Measurements from ENCODE around the gene KCNA10. TPM values are rescaled to one million over a fixed set of nuclear protein-coding genes. Genes with fewer than 3 reads are reported as not detected.

KCNA10 gene
- total RNA-seq, 1 donor from 2014 or later, result not detected

DNA sequence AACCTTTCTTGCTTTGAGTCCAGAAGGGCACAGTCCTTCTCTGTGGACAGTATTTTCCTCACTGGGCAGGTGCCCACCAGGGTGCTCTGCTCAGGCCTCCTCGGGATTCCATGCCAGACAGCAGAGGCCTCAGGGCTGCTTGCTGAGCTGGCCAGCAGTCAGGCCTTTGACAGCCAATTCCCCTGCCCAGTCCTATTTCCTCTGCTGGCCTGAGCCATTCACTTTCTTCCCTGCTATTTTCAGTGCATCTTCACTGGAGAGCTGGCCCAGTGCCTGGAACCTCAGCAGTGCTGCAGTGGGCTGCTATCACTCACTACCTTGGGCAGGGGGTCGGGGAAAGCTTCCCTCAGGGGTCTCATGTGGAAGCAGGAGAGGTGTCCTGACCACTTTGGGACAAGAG, 33.2 kb downstream of the KCNA10 start:
- no peaks in the 10 kb centered on the region for H3K36me3 ChIP-seq (ENCODE audit: control insufficient read depth, insufficient read depth, low read length)
- no peak for FAIRE-seq
- H3K4me3 ChIP-seq (ENCODE audit: low read depth, low read length), result no peak overlapping the region
- DNase-seq (ENCODE audit: low read depth), result no peak
- TF ChIP-seq, protein P1, sequence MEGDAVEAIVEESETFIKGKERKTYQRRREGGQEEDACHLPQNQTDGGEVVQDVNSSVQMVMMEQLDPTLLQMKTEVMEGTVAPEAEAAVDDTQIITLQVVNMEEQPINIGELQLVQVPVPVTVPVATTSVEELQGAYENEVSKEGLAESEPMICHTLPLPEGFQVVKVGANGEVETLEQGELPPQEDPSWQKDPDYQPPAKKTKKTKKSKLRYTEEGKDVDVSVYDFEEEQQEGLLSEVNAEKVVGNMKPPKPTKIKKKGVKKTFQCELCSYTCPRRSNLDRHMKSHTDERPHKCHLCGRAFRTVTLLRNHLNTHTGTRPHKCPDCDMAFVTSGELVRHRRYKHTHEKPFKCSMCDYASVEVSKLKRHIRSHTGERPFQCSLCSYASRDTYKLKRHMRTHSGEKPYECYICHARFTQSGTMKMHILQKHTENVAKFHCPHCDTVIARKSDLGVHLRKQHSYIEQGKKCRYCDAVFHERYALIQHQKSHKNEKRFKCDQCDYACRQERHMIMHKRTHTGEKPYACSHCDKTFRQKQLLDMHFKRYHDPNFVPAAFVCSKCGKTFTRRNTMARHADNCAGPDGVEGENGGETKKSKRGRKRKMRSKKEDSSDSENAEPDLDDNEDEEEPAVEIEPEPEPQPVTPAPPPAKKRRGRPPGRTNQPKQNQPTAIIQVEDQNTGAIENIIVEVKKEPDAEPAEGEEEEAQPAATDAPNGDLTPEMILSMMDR (IDR thresholded peaks at IDR 0.05; ENCODE audit: insufficient read depth, low read length, severe bottlenecking), result no peak
- H3K27me3 ChIP-seq (ENCODE audit: control insufficient read depth, insufficient read depth, low read length), result no peaks in the 10 kb centered on the region

DNA sequence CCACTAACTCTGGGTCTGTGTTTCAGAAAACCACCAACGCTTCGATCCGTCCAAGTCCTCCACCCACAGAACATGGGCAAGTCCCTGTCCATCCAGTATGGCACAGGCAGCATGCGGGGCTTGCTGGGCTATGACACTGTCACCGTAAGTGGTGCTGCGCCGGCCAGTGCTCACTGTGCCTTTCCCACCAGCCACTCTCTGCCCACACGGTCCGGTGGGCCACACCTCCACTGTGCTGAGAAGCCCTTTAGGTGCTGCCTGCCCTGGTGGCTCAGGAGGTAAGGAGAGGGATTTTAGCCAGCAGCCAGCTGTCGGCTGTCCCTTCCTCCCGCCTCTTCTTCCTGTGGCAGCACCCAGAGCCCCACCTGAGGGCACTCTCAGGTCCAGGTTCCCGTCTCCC, 34.2 kb downstream of the KCNA10 start:
- FAIRE-seq (no peak), DNase-seq (ENCODE audit: low read depth) (no peak)
- TF ChIP-seq, protein P1 (IDR thresholded peaks at IDR 0.05; ENCODE audit: insufficient read depth, low read length, severe bottlenecking), result no peak
- H3K36me3 ChIP-seq (ENCODE audit: control insufficient read depth, insufficient read depth, low read length), result no peaks in the 10 kb centered on the region
- no peak overlapping the region for H3K4me3 ChIP-seq (ENCODE audit: low read depth, low read length)
- no peaks in the 10 kb centered on the region for H3K27me3 ChIP-seq (ENCODE audit: control insufficient read depth, insufficient read depth, low read length)

DNA sequence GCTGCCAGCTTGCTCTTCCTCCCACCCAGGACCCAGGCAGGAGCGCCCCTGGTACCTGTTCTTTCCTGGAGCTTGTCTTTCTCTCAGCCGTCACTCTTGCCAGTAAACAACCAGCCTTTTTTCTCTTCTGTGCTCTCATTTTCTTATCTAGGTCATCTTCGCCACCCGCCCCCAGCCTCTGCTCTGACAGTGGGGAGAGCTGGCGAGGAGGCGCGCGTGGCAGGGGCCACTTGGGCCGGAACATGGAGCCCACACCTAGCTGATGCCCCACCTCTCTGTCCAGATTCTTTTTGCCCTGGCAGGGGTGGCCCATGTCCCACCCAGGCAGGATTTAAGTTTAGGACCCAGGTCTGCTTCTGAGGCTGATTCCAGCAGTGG, 35.7 kb downstream of the KCNA10 start:
- Histone ChIP-seq H3K36me3 (ENCODE audit: control insufficient read depth, insufficient read depth, low read length) (no peaks in the 10 kb centered on the region), H3K27me3 (ENCODE audit: control insufficient read depth, insufficient read depth, low read length) (no peaks in the 10 kb centered on the region), H3K4me3 (ENCODE audit: low read depth, low read length) (no peak overlapping the region)
- FAIRE-seq (no peak), DNase-seq (ENCODE audit: low read depth) (no peak)
- TF ChIP-seq, protein P1 (IDR thresholded peaks at IDR 0.05; ENCODE audit: insufficient read depth, low read length, severe bottlenecking), result no peak

DNA sequence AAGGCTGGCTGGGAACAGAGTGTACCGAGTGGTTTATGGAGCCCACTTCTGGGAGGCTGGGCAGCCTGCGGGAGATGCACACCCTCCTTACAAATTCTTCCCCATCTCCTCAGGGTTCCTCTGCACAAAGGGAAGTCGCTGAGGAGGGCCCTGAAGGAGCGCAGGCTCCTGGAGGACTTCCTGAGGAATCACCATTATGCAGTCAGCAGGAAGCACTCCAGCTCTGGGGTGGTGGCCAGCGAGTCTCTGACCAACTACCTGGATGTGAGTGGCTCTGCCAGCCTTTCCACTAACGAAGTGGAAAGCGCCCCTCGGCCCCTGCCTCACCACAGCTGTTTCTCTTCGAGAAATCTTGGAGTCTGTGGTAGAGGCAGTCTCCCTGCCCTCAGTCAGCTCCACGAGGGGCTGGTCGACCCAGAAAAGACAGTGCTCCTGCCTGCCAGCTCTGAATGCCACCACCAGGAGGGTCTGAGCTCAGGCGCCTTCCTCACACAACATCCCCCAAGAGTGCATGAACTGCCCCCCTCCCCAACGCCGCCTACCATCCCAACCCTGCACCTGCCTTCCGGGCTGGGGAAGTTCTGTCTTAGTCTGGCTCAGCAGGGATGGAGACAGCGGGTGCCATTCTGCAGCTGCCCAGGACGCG, 36.2 kb downstream of the KCNA10 start:
- no peaks in the 10 kb centered on the region for H3K36me3 ChIP-seq (ENCODE audit: control insufficient read depth, insufficient read depth, low read length)
- no peak for FAIRE-seq
- TF ChIP-seq, protein P1 (IDR thresholded peaks at IDR 0.05; ENCODE audit: insufficient read depth, low read length, severe bottlenecking), result no peak
- H3K4me3 ChIP-seq (ENCODE audit: low read depth, low read length), result no peak overlapping the region
- peak; percentile 7 for DNase-seq (ENCODE audit: low read depth)
- no peaks in the 10 kb centered on the region for H3K27me3 ChIP-seq (ENCODE audit: control insufficient read depth, insufficient read depth, low read length)

DNA sequence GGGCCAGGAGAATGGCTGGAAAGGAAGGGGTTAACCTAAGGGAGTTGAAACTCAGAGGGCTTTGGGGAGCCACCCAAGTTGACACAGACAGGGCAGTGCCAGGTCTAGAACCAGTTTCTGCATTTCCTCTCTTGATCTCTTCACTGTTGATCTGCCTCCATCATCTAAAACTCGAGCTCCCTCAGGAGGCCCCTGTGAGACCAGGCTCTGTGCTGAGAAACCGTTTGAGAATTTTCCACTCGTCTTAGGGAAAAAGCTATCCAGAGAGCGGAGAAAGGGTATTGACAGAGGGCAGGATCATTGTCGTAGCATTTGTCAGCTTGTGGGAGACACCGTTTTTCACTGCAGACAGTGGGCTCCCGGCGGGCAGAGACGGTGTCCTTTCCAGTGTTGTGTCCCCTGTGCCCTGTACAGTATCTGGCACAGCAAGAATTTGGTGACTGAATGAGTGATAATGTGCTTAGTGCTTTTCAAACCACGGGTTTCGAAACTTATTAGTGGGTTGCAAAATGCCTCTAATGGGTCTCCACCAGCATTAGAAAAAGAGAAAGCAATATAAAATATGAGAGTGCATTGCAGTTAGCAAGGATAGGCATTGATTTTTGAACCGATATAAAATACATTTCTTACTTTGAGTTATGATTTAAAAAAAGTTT, 36.9 kb downstream of the KCNA10 start:
- no peaks in the 10 kb centered on the region for H3K36me3 ChIP-seq (ENCODE audit: control insufficient read depth, insufficient read depth, low read length)
- no peak for DNase-seq (ENCODE audit: low read depth)
- H3K27me3 ChIP-seq (ENCODE audit: control insufficient read depth, insufficient read depth, low read length), result no peaks in the 10 kb centered on the region
- no peak overlapping the region for H3K4me3 ChIP-seq (ENCODE audit: low read depth, low read length)
- TF ChIP-seq, protein P1 (IDR thresholded peaks at IDR 0.05; ENCODE audit: insufficient read depth, low read length, severe bottlenecking), result no peak
- FAIRE-seq, result no peak

Measured in bronchial epithelial cell (primary cell).